AG09309 (cell line): ENCODE measurements around the gene ASMT.
"Not testable (repeated sequence)": the region's sequence is repeated elsewhere in the genome, so short reads cannot be mapped to it uniquely, and the experiment has no call there.

Experiments
- DNase-seq: peaks from one replicate; pipeline ENCODE4 v3.0.0-alpha.2; 2010; ENCODE audit warnings: low read depth
- H3K4me3 ChIP-seq: 2 replicates; pipeline ENCODE4 v1.5.1; 2011; ENCODE audit warnings: mild to moderate bottlenecking, low read depth, low read length, moderate library complexity; ENCODE audit not compliant: control insufficient read depth
- CTCF ChIP-seq: IDR thresholded peaks from 2 replicates; pipeline ENCODE4 v1.5.1; 2011; ENCODE audit warnings: mild to moderate bottlenecking, low read depth, low read length, inconsistent platforms; ENCODE audit not compliant: insufficient read depth, control insufficient read depth; ENCODE audit errors: missing control alignments

Gene ASMT

DNA sequence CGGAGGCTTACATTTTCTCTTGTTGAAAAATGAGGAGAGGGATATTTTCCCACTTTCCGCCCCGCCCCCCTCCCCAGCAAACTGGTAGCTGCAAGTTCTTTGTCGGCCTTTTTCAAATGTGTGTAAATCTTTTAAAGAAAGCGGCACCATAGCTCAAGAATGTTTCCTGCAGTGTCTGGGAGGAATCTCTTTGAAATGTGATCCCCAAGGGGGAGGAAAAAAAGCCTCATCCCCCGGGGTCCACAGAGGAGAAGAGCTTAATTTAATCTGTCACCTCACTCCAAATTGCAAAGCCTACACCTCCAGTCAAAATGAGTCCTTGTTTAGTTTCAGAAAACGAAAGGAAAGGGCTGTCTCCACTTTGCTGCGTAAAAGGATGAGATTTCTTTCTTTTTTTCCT is 34.8 kb downstream of the ASMT start:
- H3K4me3 ChIP-seq: peak overlapping the region; percentile 10; the same call in 1 of the 2 replicates
- TF ChIP-seq CTCF: no peak
- no peak for DNase-seq

GRCh38 chrX:1652011-1652811 is 37.4 kb downstream of the ASMT start:
- DNase-seq: peak; percentile 21
- not testable (repeated sequence) for H3K4me3 ChIP-seq
- TF ChIP-seq CTCF: peak; percentile 86

- no peak for DNase-seq
- no peak for TF ChIP-seq CTCF
Observed at GRCh38 chrX:1656379-1656778, 41.5 kb downstream of the ASMT start.

DNA sequence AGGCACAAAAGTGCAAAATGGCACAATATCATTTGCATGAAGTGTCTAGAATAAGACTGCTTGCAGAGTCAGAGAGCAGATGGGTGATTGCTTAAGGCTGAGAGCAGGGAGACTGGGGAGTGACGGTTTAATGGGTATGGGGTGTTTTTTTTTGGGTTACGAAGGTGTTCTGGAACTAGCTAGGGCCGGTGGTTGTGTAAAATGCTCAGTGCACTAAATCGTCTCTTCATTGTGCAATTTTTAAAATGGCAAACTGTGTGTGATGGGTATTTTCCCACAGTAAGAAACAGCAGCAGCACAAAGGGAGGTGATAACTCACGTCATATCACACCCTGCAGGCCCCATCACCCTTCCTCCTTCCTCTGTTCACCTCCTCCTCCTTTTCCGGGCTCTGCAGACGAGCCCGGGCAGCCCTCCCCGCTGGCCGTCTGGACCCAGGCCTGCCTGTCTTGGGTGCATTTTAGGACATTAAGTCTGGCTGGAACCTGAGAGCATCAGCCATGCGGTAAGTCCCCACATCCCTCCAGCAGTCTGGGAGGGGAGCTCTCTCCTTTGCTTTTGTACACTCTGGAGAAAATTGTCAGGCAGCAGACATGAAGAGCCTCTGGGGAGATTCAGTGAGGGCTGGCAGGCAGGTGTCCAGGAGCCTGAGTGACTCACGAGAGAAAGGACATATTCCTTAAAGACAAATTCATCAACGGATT is 42.7 kb downstream of the ASMT start:
- no peak for DNase-seq
- H3K4me3 ChIP-seq: no peak overlapping the region
- no peak for TF ChIP-seq CTCF

More at GRCh38 chrX:1656379-1656778, 41.5 kb downstream of the ASMT start:
- H3K4me3 ChIP-seq: no peak overlapping the region

GRCh38 chrX:1658071-1658491 is 43.2 kb downstream of the ASMT start:
- TF ChIP-seq CTCF: no peak
- DNase-seq: no peak
- H3K4me3 ChIP-seq: no peak overlapping the region

GRCh38 chrX:1659664-1660461 is 45.0 kb downstream of the ASMT start:
- no peak for DNase-seq
- no peak for TF ChIP-seq CTCF
- H3K4me3 ChIP-seq: no peak overlapping the region
